ENCODE results near the gene GADD45A. TPM values are rescaled to one million over a fixed set of nuclear protein-coding genes. Genes with fewer than 3 reads are reported as not detected.

The GADD45A gene
- total and polyA plus RNA-seq, 7 donors, result 16.9 to 60.8 (median 23.6) TPM

DNA sequence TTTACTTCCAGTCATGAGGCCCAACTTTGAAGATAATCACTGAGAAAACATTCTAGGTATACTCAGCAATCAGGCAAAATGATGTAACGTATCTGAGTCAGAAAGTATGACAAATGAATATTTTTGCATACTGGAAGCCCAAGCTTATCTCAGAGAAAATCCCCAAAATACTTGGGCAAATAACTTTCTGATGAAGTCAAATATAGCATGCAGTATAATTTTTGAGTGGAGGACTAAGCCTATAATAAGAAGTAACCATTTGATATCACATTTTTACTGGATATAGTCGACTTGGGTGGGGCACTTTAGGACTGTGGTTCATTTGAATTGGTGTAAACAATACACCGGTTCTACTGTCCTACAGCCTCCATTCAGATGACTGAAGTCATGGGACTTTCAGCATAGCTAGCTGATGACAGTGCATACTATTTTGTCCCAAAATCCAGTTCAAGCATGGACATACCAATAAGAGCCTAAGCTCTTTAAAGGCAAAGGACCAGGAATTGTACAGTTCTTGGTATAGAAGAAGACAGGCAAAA is 2.3 kb upstream of the GADD45A start:
- Histone ChIP-seq H3K9me3 (no peaks in the 10 kb centered on the region), H3K27ac (peak overlapping the region in 2 of 4 donors; percentile 11 to 98), H3K27me3 (no peaks in the 10 kb centered on the region), H3K4me1 (peaks cover 0 to 34% (median 15%) of the 10 kb centered on the region in 4 donors), H3K4me3 (no peak overlapping the region), H3K36me3 (peaks cover 0 to 2% (median 0%) of the 10 kb centered on the region in 4 donors)
- 23 to 64% methylated on average over 3 of the region's 3 CpGs for WGBS, 2 donors
- TF ChIP-seq POLR2A (IDR thresholded peaks at IDR 0.05) (no peak), EP300 (IDR thresholded peaks at IDR 0.05) (no peak), POLR2AphosphoS5 (IDR thresholded peaks at IDR 0.05) (no peak)
- TF ChIP-seq, protein P1, sequence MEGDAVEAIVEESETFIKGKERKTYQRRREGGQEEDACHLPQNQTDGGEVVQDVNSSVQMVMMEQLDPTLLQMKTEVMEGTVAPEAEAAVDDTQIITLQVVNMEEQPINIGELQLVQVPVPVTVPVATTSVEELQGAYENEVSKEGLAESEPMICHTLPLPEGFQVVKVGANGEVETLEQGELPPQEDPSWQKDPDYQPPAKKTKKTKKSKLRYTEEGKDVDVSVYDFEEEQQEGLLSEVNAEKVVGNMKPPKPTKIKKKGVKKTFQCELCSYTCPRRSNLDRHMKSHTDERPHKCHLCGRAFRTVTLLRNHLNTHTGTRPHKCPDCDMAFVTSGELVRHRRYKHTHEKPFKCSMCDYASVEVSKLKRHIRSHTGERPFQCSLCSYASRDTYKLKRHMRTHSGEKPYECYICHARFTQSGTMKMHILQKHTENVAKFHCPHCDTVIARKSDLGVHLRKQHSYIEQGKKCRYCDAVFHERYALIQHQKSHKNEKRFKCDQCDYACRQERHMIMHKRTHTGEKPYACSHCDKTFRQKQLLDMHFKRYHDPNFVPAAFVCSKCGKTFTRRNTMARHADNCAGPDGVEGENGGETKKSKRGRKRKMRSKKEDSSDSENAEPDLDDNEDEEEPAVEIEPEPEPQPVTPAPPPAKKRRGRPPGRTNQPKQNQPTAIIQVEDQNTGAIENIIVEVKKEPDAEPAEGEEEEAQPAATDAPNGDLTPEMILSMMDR (IDR thresholded peaks at IDR 0.05), result no peak
- no peak for DNase-seq
- intact Hi-C loops (cut with DNase I), result loop anchor here (5.0 to 10.0 kb wide), 4 partner anchors 90 to 758 kb away; partner anchors contain the start of genes DNAI4 and MIER1

DNA sequence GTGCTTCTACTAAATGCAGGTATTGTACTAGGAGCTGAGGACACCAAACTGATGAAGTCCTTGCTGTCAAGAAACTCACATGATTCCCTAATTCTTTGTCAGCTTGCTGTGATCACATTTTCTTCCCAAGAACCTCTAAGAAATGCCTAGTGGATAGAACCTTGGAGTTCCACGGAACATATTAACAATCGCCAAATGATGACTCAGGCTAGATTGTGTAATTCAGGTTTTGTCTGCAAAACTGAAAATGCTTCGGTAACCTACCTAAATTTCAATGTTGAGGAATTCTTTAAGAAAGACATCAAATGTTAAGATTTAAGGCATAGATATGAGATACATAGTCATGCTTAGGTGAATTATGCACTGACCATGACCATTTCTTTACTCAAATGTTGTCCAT is 1.7 kb upstream of the GADD45A start:
- H3K27me3 ChIP-seq, result no peaks in the 10 kb centered on the region
- intact Hi-C loops (cut with DNase I), result loop anchor here (5.0 to 10.0 kb wide), 4 partner anchors 91 to 759 kb away; partner anchors contain the start of genes DNAI4 and MIER1
- 57 to 62% methylated on average over 3 of the region's 3 CpGs for WGBS, 2 donors
- H3K4me1 ChIP-seq, result peaks cover 0 to 36% (median 15%) of the 10 kb centered on the region in 4 donors
- DNase-seq, result no peak
- peaks cover 0 to 5% (median 0%) of the 10 kb centered on the region in 4 donors for H3K36me3 ChIP-seq
- no peak for TF ChIP-seq POLR2A (IDR thresholded peaks at IDR 0.05)
- peak in 1 of 4 donors; percentile 32 for TF ChIP-seq POLR2AphosphoS5 (IDR thresholded peaks at IDR 0.05)
- TF ChIP-seq, protein P1 (IDR thresholded peaks at IDR 0.05), result no peak
- TF ChIP-seq EP300 (IDR thresholded peaks at IDR 0.05), result no peak
- H3K27ac ChIP-seq, result peak overlapping the region in 2 of 4 donors; percentile 98
- no peaks in the 10 kb centered on the region for H3K9me3 ChIP-seq
- H3K4me3 ChIP-seq, result no peak overlapping the region

DNA sequence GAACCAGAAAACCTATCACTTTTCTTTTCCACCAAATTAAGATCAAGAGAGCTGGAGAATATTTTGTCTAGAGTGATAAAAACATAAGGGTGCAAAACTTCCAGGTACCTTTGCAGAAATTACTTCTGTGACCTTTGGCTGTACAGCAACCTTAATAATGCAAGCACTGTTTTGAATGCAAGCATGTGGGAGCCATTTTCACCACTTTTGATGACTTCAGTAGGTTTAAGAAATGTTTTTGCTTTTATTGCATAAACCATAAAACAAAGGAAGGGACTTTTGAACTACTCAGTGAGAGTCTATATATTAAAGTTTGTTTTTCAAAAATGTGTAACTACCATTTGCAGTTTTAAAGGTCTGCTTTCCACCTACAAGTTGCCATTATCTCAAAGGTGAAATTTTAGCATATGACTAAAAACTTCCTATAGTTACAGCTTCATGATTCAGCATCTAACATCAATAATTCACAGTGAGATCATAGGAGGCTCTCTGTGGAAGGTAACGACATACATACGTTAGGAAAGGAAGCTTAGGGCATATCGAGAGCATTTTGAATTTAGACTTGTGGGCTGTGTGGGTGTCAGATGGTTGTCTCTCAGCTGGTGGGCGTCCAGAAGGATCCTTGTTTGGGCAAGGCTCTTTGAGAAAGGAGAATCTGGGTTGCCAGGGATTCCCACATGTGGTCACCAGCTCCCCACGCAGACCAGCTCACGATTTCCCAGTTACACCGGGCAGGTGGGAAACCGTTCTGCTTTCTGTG is 1.1 kb upstream of the GADD45A start:
- TF ChIP-seq POLR2AphosphoS5 (IDR thresholded peaks at IDR 0.05), result no peak
- TF ChIP-seq EP300 (IDR thresholded peaks at IDR 0.05), result no peak
- TF ChIP-seq POLR2A (IDR thresholded peaks at IDR 0.05), result no peak
- TF ChIP-seq, protein P1 (IDR thresholded peaks at IDR 0.05), result no peak
- Histone ChIP-seq H3K27me3 (no peaks in the 10 kb centered on the region), H3K36me3 (peaks cover 0 to 5% (median 0%) of the 10 kb centered on the region in 4 donors), H3K9me3 (no peaks in the 10 kb centered on the region), H3K4me1 (peaks cover 0 to 36% (median 15%) of the 10 kb centered on the region in 4 donors), H3K27ac (peak overlapping the region; percentile 90 to 98 (median 94)), H3K4me3 (peak overlapping the region in 2 of 4 donors; percentile 74 to 87)
- no peak for DNase-seq
- intact Hi-C loops (cut with DNase I), result loop anchor here (2.0 to 10.0 kb wide), 5 partner anchors 92 to 759 kb away; partner anchors contain the start of genes DNAI4 and MIER1
- WGBS, 2 donors, result 10 to 19% methylated on average over 8 of the region's 8 CpGs

DNA sequence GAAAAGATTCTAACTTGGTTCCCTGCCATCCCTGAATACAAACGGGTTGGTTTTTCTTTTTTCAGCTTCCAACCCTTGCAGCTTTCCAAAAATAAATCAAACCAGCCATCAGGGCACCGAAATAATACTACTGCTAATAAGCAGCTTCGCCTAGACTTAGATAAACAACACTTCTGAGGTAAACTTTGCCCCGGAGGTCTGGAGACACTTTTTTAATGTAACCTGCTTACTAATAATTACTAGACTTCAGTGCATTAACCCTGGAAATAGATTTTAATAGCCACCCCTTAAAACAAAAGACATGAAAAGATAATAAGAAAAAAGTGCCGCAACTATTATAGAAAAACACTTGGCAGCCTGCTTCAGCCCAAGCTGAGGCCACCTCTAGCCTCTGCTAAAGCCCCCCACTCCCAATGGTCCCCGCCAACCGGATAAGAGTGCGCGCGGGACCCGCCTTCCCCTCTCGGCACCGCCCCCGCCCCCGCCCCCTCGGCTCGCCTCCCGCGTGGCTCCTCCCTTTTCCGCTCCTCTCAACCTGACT is 405 bp upstream of the GADD45A start:
- H3K4me1 ChIP-seq, result peaks cover 0 to 36% (median 15%) of the 10 kb centered on the region in 4 donors
- intact Hi-C loops (cut with DNase I), result loop anchor here (2.0 to 10.0 kb wide), 8 partner anchors 63 to 760 kb away; partner anchors contain the start of genes DNAI4 and MIER1
- WGBS, 2 donors, result 1% methylated on average over 20 of the region's 20 CpGs
- peak overlapping the region in 3 of 4 donors; percentile 74 to 87 (median 78) for H3K4me3 ChIP-seq
- no peaks in the 10 kb centered on the region for H3K27me3 ChIP-seq
- H3K36me3 ChIP-seq, result peaks cover 0 to 5% (median 0%) of the 10 kb centered on the region in 4 donors
- H3K9me3 ChIP-seq, result no peaks in the 10 kb centered on the region
- no peak for DNase-seq
- peak overlapping the region; percentile 90 to 98 (median 94) for H3K27ac ChIP-seq
- no peak for TF ChIP-seq POLR2A (IDR thresholded peaks at IDR 0.05)
- no peak for TF ChIP-seq POLR2AphosphoS5 (IDR thresholded peaks at IDR 0.05)
- TF ChIP-seq EP300 (IDR thresholded peaks at IDR 0.05), result no peak
- TF ChIP-seq, protein P1 (IDR thresholded peaks at IDR 0.05), result no peak

Data from sigmoid colon (tissue), 7 donors.